Activated CD4-positive, alpha-beta T cell treated with anti-CD3 and anti-CD28 coated beads, Interleukin-10, Interleukin-2, amounts not matched to agents 100 ng/mL and 50 ng/mL, durations not matched to agents 16 hours and 8 hours (primary cell): ENCODE measurements around the gene BRME1.
"Not testable (repeated sequence)": the region's sequence is repeated elsewhere in the genome, so short reads cannot be mapped to it uniquely, and the experiment has no call there.

Source experiments
- DNase-seq: peaks from one replicate; pipeline ENCODE4 v3.0.0-alpha.2; 2020

BRME1 gene

GRCh38 chr19:13926010-13926409 lies 20.1 kb upstream of the BRME1 start:
- DNase-seq, result no peak

GRCh38 chr19:13923194-13923987 lies 17.5 kb upstream of the BRME1 start:
- no peak for DNase-seq

DNA sequence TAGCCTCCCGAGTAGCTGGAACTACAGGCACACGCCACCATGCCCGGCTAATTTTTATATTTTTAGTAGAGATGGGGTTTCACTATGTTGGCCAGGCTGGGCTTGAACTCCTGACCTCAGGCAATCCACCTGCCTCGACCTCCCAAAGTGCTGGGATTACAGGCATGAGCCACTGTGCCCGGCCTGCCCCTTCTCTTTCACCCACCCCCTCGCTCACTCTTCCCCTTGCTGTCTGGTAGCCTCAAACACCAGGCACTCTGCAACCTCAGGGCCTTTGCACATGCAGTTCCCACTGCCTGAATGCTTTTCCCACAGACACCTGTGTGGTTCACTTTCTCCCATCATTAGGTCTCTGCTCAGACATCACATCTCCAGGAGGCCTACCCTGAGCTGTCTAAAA lies 16.2 kb upstream of the BRME1 start:
- not testable (repeated sequence) for DNase-seq

DNA sequence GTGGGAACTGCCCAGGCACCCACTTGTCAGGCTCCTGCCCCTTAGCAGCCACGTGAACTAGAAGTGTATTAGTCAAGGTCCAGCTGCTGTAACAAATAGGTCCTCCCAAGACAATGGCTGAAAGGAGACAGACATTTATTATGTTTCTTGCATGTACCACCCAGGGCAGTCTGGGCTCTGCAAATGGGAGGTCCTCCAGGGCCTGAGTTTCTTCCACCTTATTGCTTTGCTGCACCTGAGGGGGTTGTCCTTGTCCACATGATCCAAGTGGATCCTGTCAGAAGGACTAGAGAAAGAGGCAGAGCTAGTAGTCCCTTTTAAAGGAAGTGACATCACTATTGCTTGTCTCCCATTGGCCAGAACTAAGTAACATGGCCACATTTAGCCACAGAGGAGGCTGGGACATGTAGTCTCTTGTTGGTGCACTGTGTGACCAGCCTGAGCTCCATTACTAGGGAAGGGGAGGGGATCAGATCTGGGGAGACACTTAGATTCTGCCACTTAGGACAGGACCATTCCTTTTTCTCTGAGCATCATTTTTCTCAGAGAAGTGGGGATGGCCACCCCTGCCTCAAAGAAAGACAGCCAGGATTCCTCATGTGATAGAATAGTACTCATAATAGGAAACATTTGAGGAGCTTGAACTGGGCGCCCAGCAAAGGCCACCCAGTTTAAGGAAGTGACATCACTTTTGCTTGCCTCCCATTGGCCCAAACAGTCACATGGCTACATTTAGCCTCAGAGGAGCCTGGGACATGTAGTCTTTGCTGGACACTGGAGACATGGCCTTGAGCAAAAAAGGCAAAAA lies 15.2 kb upstream of the BRME1 start:
- DNase-seq, result peak; percentile 72

GRCh38 chr19:13920524-13920923 lies 14.6 kb upstream of the BRME1 start:
- DNase-seq, result no peak

GRCh38 chr19:13918726-13919411 lies 13.0 kb upstream of the BRME1 start:
- no peak for DNase-seq

GRCh38 chr19:13917888-13918406 lies 12.0 kb upstream of the BRME1 start:
- no peak for DNase-seq

DNA sequence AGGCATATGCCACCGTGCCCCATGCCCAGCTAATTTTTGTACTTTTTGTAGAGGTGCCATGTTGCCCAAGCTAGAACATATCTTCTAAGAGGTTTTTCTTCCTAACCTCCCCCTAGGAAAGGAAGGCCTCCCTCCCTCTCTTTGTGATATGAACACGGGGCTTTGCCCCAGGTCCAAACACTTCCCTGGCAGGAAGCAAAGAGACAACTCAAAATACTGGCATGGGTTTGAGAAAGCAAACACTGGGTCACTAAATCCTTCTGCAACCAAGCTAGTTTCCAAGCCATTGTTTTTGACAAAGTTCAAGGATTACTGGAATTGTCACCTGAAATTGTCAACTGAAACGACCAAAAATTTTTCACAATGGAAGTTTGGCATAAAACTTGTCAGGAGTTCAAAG lies 8.9 kb upstream of the BRME1 start:
- DNase-seq, result no peak

DNA sequence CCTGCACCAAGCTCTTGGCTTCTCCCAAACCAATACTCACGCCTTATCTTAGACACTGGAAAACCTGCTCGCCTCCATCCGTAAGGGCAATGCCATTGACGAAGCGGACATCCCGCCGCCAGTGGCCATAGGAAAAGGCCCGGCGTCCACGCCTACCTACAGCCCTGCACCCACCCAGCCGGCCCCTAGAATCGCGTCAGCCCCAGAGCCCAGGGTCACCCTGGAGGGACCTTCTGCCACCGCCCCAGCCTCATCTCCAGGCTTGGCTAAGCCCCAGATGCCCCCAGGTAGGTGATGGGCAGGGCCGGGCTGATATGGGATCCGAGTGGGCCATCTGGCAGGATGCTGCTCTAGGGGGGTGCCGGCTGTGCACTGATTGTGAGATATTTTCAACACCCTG lies 7.4 kb upstream of the BRME1 start:
- DNase-seq, result no peak

GRCh38 chr19:13909430-13909829 lies 3.5 kb upstream of the BRME1 start:
- no peak for DNase-seq

- DNase-seq, result no peak
Measured at GRCh38 chr19:13908674-13909073, 2.8 kb upstream of the BRME1 start.

- DNase-seq, result no peak
Measured at GRCh38 chr19:13906910-13907309, 993 bp upstream of the BRME1 start.

- DNase-seq, result peak; percentile 10
Measured at GRCh38 chr19:13906521-13906904, 596 bp upstream of the BRME1 start.

DNA sequence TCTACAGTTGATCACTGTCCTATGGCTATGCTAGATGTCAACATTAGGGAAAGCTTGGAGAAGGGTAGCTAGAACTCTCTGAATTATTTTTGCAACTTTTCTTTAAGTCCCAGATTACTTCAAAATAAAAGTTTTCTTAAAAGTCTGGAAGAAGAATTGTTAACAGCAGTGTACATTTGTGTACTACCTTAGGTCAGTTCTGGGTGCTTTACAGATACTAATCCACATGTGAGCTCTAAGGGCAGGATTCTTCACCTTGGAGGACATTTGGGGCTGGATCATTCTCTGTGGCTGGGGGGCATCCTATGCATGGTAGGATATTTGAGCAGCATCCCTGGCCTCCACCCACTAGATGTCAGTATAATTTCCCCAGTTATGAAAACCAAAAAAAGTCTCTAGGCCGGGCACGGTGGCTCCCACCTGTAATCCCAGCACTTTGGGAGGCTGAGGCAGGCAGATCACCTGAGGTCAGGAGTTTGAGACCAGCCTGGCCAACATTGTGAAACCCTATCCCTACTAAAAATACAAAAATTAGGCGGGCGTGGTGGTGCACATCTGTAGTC lies 2.8 kb downstream of the BRME1 start:
- peak; percentile 56 for DNase-seq

- DNase-seq, result no peak
Measured at GRCh38 chr19:13899912-13900584, 5.9 kb downstream of the BRME1 start.

- no peak for DNase-seq
Measured at GRCh38 chr19:13899393-13899792, 6.5 kb downstream of the BRME1 start.

DNA sequence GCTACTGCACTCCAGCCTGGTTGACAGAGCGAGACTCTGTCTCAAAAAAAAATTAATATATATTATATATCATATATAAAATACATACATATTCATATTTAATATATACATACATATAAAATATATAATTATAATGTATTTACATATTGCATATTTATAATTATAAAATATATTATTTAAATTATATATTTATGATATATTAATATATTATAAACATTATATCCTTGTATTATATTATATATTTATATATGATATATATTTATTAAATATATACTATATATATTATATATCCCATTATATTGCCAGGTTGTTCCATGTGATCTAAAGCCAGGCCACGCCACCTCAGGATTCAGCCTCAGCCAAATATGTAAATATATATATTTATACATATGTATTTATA lies 9.7 kb downstream of the BRME1 start:
- DNase-seq, result no peak

DNA sequence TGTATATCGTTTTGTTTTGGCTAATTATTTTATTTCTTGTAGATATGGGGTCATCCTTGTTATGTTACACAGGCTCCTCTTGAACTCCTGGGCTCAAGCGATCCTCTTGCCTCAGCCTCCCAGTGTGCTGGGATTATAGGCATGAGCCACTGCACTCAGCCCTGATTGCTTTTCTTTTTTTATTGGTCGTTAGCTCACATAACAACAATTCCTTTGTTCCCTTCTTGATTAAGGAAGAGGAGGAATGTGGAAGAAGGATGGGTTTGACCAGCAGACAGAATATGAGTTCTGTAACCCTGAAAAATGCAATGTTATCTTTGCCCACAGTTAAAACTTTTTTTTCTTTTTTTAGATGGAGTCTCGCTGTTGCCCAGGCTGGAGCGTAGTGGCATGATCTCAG lies 11.4 kb downstream of the BRME1 start:
- no peak for DNase-seq

GRCh38 chr19:13892870-13893269 lies 13.0 kb downstream of the BRME1 start:
- DNase-seq, result no peak

DNA sequence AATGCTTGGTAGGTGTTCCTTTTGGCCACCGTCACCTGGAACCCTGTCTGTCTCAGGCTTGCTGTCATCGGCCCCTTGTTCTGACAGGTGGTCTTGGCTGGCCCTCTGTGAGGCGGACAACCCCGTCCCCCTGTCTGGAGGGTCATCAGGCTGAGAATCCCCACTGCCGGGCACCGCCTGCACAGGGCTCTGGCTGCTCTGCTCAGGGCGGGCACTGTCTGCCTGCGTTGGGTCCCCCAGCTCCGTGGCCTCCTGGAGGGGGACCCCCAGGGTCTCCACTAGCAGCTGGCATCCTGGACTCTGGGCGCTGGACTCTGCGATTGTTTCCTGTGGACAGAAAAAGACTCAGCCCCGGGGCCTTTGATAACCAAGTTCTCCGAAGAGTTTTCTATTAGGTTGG lies 15.8 kb downstream of the BRME1 start:
- no peak for DNase-seq

GRCh38 chr19:13888281-13888680 lies 17.6 kb downstream of the BRME1 start:
- no peak for DNase-seq

- no peak for DNase-seq
Measured at GRCh38 chr19:13887517-13887916, 18.4 kb downstream of the BRME1 start.

- DNase-seq, result peak; percentile 45
Measured at GRCh38 chr19:13887018-13887436, 18.9 kb downstream of the BRME1 start.
